HG02938 (cell line): ENCODE results near the gene KNG1.
"Not testable (repeated sequence)": the region's sequence is repeated elsewhere in the genome, so short reads cannot be mapped to it uniquely, and the experiment has no call there.

Experiments used
- ATAC-seq: cut with Tn5 transposase; IDR thresholded peaks from one replicate; pipeline ENCODE4 v1.9.1; 2021; ENCODE audit warnings: mild to moderate bottlenecking, moderate library complexity; ENCODE audit not compliant: unreplicated experiment

KNG1 gene

DNA sequence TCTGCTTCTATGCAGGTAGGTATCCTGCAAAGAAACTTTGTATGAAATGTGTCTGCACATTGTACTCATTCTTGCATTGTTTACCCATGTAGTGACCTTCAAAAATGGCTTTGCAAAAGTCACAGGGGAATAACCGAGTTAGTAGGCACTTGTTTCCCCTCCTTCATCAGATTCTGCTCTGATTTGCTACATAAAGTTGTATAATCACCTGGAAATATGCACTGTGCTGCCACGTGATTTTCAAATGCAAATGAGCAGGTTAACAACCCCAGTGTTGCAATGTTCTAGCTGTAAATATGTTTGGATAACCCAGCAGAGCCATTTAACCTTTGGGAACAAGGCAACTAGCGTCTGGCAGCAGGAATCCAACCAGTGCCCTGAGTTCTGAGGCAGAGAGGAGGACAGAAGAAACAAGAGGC lies at the start of gene KNG1:
KNG1 (plus strand) TSS at position 321 of the 419 bp plus-strand sequence. CDS start 184 bp downstream, outside the sequence.
- ATAC-seq, result no peak

DNA sequence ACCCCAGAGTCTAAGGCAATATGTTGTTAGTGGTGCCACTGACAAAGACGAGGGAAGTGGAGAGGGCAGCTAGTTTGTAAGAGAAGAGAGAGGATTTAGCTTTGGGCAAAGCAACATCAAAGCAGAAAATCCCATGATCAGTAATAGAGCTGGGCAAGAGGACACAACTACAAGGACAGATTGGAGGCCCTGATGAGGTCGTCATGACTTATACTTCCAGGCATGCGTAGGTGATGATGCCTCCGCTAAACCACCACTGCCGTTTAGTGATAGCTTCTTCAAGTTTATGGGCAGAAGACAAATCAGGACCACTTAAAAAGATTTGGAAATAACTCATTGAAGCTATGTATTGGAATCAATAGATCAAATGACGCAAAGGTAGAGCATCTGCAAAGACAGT lies 48.7 kb upstream of the KNG1 start:
- ATAC-seq, result no peak

DNA sequence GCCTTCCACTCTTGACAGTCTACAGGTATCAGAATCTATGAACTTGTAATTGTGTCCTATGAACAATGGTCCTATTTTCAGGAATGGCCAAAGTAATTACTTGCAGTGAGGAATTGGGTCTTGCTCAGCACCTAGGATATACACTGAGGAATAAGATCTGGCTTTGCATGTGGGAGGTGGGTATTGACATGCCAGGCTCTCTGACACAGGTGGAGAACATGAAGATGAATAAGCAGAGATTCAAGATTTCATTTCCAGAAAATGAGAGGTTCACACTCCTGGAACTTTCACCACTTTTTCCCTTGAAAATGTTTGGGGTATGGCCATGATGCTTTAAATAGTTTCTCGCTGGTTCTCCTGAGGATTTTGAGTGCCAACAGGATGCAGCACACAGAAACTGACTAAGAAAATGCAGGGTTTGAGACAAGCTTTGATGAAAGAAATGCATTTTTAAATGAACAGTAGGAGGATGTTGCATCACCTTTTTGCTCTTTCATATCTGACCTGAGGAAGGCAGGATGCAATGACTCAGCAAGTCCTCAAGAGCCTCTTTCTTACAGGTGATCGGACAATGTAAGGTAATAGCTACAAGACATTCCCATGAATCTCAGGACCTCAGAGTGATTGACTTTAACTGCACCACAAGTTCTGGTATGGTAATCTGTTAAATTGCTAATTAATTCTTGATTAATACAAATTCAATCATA lies 47.6 kb upstream of the KNG1 start:
- ATAC-seq, result no peak

- ATAC-seq, result no peak
Measured at GRCh38 chr3:186670155-186670554, 47.0 kb upstream of the KNG1 start.

DNA sequence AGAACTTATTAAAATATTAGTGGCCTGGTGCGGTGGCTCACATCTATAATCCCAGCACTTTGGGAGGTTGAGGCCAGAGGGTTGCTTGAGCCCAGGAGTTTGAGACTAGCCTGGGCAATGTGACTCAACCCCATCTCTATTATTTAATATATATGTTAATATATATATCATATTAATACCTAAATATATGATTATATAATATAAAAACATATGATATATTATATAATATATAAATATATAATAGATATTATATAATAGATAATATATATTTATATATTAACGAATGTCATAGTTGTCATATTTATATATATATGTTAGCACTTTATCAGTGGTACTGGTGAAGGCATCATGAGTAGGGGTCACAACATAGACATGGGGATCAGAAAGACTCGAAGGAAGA lies 46.1 kb upstream of the KNG1 start:
- no peak for ATAC-seq

- ATAC-seq, result no peak
Measured at GRCh38 chr3:186678604-186679003, 38.6 kb upstream of the KNG1 start.

DNA sequence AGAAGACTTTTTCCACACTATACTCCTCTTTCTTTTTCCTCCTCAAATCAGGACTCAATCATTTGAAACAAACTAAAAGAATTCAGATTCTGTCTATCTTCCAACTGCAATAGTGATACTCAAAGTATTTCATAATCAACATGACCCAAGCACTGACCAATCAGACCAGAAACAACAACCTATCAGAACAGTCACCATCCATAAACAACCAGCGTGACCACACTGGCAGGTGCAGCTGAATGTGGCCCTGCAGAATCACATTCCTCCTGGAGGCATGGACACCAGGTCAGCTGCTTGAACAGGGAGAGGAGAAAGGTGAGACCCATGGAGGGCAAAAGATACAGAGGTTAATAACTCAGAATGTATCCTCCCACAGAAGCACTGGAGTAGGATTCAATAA lies 38.0 kb upstream of the KNG1 start:
- ATAC-seq, result no peak

GRCh38 chr3:186680869-186681268 lies 36.3 kb upstream of the KNG1 start:
- ATAC-seq, result no peak

DNA sequence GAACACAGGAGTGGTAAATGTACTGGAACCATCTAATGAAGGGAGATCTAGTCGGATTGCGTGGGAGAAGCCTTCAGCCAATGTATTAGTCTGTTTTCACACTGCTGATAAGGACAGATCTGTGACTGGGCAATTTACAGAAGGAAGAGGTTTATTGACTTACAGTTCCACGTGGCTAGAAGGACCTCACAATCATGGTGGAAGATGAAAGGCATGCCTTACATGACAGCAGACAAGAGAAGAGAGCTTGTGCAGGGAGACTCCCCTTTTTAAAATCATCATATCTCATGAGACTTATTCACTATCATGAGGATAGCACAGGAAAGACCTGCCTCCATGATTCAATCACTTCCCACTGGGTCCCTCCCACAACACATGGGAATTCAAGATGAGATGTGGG lies 34.3 kb upstream of the KNG1 start:
- no peak for ATAC-seq

- ATAC-seq, result no peak
Measured at GRCh38 chr3:186683979-186684378, 33.2 kb upstream of the KNG1 start.

DNA sequence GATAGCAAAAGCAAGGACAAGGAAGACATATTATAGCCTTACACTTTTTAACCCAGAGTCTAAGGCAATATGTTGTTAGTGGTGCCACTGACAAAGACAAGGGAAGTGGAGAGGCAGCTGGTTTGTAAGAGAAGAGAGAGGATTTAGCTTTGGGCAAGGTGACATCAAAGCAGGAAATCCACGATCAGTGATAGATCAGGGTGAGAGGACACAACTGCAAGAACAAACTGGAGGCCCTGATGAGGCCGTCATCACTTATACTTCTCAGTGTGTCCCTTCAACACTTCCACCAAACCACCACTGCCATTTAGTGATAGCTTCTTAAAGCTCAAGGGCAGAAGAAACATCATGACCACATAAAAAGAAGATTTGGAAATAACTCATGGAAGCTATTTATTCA lies 30.7 kb upstream of the KNG1 start:
- ATAC-seq, result not testable (repeated sequence)

DNA sequence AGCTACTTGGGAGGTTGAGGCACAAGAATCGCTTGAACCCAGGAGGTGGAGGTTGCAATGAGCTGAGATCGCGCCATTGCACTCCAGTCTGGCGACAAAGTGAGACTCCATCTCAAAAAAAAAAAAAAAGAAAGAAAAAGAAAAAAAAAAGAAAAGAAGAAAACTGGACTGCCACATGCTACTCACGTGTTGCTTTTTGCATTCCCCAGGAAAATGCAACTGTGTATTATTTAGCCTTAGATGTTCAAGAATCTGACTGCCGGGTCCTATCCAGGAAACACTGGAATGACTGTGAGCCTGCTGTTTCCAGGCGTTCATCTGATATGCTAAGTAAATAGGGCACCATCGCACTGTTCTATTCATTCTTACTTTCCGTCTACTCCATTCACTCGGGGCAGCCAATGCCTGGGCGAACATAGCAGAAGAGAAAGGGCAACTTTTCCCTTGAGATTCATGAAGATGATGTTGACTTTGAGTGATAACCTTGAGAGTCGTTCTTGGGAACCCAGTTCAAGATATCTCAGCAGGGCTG lies 30.0 kb upstream of the KNG1 start:
- no peak for ATAC-seq

- ATAC-seq, result not testable (repeated sequence)
Measured at GRCh38 chr3:186690304-186690703, 26.9 kb upstream of the KNG1 start.

DNA sequence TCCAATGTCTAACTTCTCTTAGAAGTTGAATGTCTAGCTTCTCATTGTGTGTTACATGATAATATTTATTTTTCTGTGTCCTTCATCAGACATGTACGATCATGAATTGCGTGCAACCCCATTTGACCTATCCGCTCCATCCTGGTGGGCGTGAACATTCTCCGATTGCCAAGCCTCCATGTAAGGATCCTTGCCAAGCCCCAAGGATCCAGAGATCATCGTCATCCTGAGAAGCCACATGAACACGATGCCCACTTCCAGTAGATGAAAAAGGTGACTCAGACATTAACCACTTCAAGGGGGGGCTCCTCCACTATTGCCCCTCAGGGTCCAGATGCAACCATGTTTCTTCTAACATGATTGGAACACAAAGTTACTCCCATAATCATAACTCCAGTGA lies 25.5 kb upstream of the KNG1 start:
- ATAC-seq, result no peak

GRCh38 chr3:186693843-186694242 lies 23.3 kb upstream of the KNG1 start:
- no peak for ATAC-seq

- no peak for ATAC-seq
Measured at GRCh38 chr3:186694288-186695032, 22.7 kb upstream of the KNG1 start.

DNA sequence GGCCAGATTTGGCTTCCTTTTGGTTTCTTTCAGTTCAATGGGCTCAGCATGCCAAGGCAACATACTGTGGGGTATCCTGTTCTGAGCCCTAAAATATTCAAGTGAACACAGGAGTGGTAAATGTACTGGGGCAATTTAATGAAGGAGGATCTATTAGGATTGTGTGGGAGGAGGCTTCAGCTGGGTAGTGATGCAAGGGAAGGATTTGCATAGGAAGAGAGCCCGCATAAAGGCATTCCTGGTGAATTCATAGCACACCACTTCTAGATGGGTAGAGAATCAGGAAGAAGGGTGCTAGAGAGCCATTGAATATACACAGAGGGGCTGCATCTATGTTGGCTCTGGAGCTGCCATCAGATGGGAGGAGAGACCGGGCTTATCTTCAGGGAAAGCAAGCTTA lies 20.6 kb upstream of the KNG1 start:
- no peak for ATAC-seq

- ATAC-seq, result no peak
Measured at GRCh38 chr3:186697510-186697909, 19.6 kb upstream of the KNG1 start.

DNA sequence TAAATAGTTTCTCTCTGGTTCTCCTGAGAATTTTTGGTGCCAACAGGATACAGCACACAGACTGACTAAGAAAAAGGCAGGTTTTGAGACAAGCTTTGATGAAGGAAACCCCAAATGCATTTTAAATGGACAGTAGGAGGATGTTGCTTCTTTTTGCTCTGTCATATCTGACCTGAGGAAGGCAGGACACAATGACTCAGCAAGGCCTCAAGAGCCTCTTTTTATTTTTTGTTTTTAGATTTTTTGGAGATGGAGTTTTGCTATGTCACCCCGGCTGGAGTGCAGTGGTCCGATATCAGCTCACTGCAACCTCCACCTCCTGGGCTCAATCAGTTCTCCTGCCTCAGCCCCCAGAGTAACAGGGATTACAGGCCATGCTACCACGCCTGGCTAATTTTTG lies 16.9 kb upstream of the KNG1 start:
- no peak for ATAC-seq

DNA sequence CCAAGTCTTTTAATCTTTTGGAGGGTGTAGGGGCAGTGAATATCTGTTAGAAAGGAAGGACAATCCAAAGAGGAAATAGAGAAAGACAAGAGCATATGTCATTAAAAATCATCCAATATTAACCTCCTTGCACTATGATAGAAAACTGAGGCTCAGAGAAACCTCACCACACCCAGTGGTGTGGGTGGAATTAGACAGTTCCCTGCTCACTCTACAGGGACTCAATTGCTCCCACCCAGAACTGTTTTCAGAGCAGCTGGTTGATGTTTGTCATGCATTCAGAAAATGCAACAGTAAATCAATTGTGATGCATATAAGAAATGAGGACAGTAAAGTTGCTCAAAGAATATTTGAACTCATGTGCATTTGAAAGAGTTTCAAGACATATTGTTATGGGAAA lies 14.7 kb upstream of the KNG1 start:
- ATAC-seq, result not testable (repeated sequence)

DNA sequence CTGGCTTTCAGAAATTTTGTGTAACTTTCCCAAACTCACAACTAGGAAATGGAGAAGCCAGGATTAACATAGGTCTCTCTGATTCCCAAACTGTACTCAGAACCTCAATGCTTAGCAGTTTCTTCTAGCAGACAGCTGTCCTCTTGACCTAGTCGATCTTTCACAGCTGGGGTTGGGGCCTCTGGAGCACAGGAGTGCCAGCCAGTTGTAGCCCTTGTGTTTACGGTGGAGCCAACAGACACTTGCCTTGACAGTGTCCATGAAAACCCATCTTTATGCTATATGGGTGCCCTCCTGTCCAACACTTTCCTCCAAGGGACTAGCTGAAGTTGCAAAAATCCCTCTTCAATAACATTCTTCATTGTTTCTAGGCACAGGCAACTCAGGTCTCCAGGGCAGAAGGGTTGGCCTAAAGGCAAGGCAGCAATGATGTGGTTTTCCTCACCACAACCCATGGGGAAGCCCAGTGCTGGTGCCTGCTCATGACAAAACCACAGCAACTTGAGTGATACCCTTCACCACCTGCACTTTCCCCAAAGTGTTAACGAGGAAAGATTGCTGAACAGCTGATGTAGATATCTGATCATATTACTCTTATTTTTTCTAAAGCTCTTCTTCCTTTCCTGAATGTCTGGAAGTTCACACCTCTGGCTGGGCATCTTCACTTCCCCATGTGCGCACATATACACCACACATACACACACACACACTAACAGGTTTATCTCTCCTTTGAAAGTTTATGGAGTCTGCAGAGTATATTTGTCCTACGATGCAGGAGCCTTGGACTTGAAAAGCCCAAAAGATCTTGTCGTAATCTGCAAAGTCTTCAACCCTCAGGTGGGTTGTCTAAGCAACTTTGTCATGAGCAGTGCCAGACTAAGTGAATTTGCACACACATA lies 11.0 kb upstream of the KNG1 start:
- no peak for ATAC-seq
